ENCODE data around the gene IST1.

Gene IST1

DNA sequence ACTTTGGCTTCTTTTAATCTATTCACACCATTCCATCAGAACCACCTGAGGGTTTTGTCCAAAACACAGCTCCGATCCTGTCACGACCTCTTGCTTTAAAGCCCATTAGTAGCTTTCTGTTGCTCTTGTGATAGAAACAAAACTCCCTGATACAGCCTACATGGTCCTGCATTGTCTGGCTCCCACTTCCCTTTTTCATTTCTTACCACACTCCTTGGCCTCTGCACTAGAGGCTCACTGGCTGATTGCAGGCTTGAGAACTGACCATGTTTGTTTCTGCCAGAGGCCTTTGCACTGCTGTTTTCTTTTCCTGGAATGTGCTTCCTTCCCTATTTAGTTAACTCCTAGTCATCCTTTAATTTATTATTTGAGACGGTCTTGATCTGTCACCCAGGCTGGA is 23.7 kb downstream of the IST1 start:
- DNase-seq (ENCODE audit: low spot score), result no peak

DNA sequence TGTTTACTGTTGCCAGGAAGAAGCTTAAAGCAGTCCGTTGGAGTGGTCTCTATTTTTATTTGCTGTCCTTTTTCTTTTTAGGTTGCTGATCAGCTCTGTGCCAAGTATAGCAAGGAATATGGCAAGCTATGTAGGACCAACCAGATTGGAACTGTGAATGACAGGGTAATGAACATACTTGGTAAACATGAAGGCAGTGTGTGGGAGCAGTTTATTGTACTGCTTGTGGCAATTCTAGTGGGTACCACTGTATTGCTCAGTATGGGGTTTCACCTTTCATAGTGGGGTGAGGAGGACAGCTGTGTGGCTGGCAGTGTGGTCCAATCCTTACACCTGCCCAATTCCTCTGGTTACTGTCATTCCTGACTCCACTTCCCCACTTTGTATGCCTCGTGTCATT is 25.3 kb downstream of the IST1 start:
- DNase-seq (ENCODE audit: low spot score), result no peak

DNA sequence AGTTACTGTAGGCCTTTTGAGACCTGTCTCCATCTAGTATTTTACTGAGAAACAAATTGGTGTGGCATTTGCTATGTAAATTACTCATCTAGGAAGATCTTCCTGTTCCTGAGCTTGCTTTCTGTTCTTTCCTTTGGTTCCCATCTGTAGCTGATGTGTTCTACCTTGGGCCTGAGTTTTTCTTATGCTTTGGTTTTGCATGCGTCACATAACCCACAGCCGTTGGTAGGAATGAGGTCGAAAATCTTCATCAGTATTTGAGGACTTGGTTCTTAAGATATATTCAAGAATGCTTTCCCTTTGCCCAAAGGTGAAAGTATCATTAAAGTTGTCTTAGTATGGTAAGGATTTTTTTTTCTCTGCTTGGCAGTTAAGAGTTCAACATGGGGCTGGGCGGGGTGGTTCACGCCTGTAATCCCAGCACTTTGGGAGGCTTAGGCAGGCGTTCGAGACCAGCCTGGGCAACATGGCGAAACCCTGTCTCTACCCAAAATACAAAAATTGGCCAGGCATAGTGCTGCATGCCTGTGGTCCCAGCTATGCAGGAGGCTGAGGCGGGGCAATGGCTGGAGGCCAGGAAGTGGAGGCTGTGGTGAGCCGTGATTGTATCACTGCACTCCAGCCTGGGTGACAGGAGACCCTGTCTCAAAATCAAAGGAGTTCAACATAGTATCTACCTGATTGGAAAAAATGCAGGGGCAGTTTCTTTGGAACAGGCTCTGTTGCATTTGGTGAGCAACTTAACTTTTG is 28.8 kb downstream of the IST1 start:
- no peak for DNase-seq (ENCODE audit: low spot score)

DNA sequence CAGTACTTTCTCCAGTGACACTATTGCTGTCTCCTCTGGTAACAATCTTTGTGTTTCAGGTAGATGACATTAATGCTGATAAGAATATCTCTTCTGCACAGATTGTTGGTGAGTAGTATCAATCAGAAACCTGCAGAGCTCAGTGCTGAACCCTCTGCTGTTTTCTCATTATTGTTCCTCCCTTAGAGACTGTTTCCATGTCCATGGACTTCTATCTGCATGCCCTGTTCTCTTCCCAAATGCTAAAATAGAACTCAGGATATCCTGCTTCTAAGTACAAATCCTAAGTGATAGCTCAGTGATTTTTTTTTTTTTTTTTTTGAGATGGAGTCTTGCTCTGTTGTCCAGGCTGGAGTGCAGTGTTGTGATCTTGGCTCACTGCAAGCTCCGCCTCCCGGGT is 29.4 kb downstream of the IST1 start:
- DNase-seq (ENCODE audit: low spot score), result no peak

DNA sequence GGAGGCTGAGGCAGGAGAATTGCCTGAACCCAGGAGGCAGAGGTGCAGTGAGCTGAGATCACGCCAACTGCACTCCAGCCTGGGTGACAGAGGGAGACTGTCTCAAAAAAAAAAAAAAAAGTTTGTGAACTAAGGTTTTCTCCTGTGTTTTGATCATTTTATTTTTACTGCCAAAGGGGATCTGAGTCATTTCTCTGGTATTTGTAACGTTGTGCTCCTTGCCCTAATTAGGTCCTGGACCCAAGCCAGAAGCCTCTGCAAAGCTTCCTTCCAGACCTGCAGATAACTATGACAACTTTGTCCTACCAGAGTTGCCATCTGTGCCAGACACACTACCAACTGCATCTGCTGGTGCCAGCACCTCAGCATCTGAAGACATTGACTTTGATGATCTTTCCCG is 32.1 kb downstream of the IST1 start:
- peak; percentile 83 for DNase-seq (ENCODE audit: low spot score)

DNA sequence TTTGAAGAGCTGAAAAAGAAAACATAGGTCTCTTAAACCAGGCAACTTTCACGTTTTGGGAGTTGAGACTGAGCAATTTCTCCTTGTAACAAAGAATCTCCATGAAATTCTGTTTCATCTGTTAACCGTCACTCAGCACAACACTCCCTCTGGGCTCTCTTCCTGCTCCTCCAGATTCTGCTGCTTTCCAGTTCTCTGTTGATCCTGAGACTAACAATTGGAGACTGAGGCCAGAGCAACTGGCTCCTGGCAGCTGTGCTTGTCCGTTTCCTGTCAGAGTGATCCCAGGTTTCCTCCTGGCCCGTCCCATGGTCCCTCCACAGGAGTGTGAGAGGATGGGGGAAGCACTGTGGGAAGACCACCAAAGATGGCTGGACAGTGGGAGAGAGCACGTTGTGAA is 32.5 kb downstream of the IST1 start:
- no peak for DNase-seq (ENCODE audit: low spot score)

DNA sequence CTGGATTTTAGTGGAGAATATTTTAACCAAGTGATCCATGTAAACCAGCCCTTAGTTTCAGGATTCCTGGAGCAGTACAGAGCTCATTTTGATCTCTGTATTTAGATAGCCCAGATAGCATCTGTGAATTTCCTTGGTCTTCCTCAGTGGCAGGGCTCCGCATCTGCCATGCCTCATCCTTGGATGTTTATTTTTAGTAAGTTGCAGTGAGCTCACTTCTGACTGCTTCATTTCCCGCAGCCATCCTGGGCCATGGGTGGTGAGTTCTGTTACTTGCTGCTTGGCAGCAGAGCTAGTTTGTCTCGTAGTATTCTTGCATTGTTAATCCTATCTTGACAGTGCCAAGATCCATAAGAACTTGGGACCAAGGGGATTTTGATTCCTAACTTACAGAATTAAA is 33.7 kb downstream of the IST1 start:
- DNase-seq (ENCODE audit: low spot score), result no peak

DNA sequence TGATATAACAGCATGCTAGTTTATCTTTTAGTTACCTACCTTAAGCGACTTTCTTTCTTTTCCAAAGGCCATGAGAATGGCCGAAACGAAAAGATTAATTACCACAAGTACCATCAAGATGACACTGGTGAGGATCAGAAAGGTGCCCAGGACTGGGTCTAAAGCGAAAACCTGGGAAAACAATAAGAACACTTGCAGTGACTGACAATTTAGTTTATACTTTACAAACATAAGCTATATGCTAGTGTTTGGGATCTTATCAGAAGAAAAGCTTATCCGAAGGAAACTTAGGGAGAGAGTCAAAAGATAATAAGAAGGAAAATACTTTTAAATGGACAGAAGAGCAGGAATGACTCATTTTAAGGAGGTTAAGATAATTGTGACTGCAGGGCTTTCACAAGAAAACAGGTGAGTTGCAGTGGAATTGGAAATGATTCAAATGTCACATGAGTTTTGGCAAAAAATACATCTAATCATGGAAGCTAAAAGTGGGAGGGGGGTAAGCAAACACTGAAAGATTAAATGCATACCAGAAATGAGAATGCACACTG is 34.8 kb downstream of the IST1 start:
- DNase-seq (ENCODE audit: low spot score), result no peak

DNA sequence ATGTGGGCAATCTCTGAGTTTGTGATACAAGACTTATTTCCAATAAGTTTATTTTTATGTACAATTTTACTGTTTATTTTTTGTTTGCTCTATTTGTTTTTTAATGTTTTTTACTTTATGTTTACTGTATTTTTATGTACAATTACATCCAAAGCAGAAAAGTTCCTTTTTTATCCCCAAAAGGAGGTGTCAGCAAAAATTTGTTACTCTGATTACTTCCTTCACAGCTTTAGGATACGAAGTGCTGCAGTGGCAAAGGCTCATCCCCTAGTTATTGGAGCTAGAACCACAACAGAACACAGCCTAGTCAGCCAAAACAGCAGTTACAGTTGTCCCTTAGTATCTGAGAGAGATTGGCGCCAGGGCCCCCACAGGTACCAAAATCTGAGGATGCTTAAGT is 35.7 kb downstream of the IST1 start:
- DNase-seq (ENCODE audit: low spot score), result no peak

DNA sequence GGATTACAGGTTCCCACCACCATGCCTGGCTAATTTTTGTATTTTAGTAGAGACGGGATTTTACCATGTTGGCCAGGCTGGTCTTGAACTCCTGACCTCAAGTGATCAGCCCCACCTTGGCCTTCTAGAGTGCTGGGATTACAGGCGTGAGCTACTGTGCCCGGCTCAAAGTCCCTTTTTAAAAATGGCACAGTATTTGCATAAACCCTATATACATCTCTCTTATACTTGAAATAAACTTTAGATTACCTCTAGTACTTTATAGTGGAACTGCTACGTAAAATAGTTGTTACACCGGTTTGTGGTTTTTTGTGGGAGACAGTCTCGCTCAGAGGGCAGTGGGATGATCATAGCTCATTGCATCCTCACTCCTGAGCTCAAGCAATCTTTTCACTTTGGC is 36.3 kb downstream of the IST1 start:
- no peak for DNase-seq (ENCODE audit: low spot score)

DNA sequence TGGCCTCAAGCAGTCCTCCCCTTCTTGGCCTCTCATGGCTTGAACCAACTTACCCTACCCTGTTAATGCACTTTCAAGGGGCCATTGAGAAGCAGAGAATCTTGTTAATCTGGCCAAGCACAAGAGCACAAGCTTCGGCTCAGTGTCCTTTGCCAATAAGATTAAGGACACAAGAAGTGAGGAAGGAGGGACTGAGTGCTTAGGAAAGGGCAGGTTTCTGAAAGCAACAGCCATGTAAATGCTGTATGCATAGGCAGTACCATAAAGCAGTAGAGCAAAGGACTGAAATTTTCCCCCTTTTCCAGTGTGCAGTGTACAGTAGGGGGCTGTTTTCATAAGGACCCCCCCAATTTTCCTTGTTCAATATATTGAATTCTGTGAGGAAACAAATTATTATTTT is 37.7 kb downstream of the IST1 start:
- DNase-seq (ENCODE audit: low spot score), result no peak

DNA sequence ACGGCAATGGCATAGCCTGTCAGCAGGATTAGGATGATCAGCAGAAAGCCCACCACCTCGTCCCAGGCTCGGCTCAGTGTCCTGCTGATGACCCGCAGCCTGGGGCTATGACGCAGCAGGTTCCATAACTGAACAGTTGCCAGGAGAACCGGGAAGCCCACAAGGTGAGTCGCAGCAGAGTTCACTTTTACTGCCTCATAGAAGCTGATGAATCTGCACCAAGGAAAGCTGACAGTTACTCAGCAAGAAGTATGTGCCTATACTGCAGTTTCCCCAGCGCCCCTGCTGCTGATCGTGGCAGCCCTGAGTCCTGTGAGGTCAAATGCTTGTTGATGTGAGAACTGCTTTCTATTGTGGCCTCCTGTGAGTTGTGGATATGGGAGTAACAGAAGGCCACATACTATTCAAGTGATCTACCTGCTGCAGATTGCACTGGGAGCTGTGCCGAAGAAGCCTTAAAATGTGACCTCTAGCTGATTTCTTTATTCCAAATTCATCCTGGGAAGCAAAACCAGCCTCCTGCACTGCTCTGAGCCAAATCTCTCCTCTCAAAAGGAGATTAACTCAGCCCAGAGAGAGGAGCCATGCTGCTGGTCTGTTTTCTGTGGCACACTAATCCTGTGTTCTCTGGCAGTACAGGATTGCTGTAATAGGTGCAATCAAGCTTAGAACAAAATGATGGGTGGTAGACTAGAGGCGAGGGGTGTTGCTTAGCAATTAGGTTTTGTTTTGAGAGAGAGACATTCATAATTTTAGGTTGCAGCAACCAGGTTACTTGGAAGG is 38.8 kb downstream of the IST1 start:
- DNase-seq (ENCODE audit: low spot score), result no peak

DNA sequence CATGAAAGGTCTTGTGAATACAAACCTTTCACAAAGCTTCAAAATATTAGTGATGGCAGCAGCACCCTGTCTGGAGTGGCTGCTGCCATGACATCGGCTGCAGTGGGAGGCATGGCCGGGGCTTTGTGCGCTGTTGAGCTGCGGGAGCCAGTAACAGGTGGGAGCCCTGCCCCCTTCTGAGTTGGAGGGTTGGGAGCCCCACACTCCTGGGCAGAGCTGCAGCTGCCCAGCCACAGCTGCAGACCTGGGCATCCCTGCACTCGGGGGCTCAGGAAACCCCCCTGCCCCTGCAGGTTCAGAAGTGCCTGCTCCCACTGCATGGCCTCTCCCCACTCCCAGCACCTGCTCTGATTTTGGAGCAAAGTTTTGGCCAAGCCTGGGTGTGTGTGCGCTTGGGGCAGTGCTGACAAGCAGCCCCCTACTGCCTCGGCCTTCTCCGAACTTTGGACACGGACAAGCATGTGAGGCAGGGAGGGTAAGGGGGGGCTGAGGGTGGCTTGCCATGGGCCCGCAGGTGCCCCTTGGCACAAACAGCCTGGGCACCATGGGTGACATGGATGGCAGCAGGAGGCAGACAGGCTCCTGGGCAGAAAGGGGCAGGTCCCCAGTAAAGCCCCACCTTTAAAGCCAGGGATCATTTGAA is 42.7 kb downstream of the IST1 start:
- DNase-seq (ENCODE audit: low spot score), result no peak

DNA sequence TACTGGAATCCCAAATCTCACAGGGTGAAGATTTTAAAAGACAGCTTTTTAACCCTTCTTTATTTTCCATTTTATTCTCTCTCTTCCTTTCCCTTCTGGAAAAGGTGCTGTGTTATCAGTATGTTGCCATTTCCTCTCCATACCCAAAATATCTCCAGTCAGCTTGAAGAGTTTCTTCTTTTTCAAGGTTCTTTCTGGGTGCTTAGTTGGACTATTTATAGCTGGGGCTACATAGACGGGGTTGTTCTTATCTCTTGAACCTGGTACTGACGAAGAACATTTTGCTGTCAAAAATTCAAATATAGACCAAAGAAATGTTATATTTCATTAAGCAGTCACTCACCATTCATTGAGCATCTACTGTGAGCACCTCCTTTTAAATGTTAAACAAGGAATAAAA is 48.6 kb downstream of the IST1 start:
- DNase-seq (ENCODE audit: low spot score), result no peak

DNA sequence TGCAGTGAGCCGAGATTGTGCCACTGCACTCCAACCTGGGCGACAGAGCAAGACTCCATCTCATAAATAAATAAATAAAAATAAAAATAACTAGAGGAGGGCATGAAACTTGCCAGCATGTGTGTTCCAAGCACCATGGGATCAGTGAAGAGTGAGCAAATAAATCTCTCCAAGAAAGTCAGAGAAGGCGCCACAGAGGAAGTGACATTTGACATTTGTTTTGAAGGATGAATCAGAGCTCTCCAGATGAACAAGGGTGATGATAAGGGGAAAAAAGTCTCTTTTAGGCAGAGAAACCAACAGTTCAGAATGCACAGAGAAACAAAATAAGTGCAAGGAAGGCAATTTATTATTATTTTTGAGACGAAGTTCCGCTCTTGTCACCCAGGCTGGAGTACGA is 50.3 kb downstream of the IST1 start:
- no peak for DNase-seq (ENCODE audit: low spot score)

DNA sequence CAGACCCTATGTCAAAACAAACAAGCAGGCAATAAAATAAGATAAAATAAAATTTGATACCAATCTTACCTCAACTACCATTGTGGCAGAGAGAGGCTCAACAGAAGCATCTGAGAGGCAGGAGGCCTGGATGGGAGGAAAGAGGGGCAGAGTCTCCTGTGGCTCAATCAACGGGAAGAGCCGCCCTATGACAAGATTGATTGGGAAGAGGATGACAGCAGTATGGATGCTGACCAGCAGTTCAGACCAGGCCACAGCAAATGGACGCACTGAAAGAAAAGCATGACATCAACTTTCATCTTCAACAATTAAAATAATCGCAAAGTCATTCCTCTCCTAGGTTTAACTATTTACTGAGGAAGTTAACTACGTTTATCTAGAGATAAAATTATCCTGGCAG is 57.5 kb downstream of the IST1 start:
- no peak for DNase-seq (ENCODE audit: low spot score)

DNA sequence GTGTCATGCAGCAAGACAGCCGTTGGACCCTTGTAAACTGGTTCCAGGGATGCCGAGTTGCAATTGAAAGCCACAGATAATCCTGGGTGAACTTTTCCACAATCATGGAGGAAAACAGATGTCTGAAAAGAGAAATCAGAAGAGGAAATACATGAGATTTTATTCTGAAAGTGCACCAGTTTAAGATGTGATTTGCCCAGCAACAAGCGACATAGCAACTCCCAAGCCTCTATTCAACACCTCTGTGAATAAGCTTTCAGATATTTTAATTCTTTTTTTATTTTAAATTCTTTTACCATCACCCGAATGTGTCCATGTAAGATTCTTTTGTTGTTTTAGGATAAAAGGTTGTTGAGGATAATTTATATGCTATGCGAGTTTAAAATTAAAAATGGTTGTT is 58.8 kb downstream of the IST1 start:
- no peak for DNase-seq (ENCODE audit: low spot score)

DNA sequence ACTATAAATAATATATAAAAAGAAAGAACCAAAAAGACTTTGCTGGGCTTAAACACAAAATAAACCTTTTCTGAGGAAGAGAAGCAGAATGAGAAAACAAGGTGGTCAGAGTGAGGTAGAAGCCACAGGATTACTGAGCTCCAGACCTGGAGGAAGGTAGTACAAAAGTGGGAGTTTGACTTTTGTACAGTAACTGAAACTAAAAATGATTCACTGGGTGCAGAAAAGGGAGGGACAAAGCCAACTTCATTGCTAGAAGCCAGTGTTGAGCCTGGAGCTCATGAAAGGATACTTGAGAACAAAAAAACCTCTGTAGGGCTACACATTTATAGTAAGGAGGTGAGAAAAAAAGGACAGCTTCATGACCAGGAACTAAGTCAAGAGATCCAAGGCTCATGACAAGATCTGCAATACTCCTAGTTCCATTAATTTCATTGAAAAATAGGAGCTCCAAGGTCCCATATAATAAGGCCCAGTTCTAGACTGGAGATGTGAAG is 59.4 kb downstream of the IST1 start:
- no peak for DNase-seq (ENCODE audit: low spot score)

DNA sequence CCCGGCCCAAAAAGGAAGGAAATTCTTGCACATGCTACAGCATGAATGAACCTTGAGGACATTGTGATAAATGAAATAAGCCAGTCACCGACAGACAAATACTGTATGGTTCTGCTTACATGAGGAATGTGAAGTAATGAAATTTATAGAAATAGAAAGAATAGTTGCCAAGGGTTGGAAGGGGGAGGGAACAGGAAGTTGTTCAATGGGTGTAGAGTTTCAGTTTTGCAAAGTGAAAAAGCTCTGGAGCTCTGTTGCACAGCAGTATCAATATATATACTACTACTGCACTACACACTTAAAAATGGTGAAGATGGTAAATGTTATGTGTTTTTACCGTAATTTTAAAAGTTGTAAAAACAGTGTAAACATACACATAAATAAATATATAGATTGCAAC is 61.2 kb downstream of the IST1 start:
- DNase-seq (ENCODE audit: low spot score), result no peak

DNA sequence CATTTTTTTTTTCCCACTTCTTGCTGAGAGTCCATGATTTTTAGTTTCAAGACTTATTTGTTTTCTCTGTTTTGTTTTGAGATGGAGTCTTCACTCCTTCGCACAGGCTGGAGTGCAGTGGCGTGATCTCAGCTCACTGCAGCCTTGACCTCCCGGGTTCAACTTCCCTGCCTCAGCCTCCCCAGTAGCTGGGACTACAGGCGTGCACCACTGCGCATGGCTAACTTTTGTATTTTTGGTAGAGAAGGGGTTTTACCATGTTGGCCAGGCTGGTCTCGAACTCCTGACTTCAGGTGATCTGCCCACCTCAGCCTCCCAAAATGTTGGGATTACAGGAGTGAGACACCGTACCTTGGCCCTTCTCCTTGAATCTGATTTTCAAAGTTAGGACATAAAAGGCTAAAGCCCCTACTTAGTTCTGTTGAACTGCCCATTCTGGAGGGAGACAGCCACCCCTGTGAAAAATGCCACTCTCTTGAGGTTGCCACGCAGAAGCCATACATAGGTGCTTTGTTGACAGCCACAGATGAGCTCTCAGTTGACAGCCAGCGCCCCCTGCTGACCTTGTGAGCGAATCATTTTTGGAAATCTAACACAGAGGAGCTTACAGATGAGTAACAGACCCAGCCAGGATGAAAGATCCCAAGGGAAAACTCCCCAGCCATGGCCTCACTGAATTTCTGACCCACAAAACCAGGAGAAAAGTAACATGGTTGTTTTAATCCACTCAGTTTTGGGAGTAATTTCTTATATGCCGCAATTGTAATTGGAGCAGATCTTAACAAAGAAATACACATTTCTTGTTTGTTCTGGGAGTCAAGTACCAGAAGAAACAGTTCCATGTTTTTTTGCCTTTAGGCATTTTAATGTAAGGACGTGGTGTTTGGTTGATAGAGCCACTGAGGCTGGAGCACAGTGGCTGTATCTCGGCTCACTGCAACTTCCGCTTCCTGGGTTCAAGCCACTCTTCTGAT is 66.0 kb downstream of the IST1 start:
- peak; percentile 81 for DNase-seq (ENCODE audit: low spot score)

DNA sequence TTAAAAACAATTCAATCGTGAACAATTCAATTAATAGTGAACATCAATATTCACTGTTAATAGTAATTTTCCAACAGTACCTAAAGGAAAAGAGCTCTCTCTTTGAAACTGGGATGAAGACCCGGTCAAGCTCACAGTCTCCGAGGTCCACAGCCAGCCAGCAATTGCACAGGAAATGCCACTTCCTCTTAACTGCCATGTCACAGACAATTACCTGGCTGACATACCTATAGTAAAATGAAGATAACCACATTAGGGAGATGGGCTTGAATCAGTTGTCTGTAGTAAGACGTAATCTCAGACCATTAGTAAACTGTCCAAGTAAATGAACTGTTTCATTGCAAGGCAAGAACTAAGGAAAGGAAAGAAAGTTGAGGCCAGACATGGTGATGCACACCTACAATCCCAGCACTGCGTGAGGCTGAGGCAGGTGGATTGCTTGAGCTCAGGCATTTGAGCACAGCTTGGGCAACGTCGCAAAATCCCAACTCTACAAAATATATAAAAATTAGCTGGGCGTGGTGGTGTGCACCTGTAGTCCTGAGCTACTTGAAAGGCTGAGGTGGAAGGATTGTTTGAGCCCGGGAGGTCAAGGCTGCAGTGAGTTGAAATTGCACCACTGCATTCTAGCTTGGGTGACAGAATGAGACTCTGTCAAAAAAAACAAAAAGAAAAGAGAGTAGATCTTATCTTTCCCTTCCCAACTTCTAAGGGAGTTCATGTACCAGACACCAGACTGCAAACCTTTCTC is 68.0 kb downstream of the IST1 start:
- no peak for DNase-seq (ENCODE audit: low spot score)
